Colonic mucosa (tissue), 4 donors: ENCODE results near the gene PABPC3. TPM values are rescaled to one million over a fixed set of nuclear protein-coding genes. Genes with fewer than 3 reads are reported as not detected.

Experiments
- DNase-seq: peaks from one replicate; pipeline ENCODE4 v3.0.0-alpha.2; 2020
- H3K27ac ChIP-seq: fragments of 200-600 bp; one replicate; pipeline ENCODE4 v1.8.0; 2021
- H3K27me3 ChIP-seq: fragments of 200-600 bp; one replicate; pipeline ENCODE4 v1.8.0; 2021
- H3K36me3 ChIP-seq: fragments of 200-600 bp; one replicate; pipeline ENCODE4 v1.8.0; 2021
- H3K4me1 ChIP-seq: fragments of 200-600 bp; one replicate; pipeline ENCODE4 v1.8.0; 2021; ENCODE audit warnings: mild to moderate bottlenecking
- H3K4me3 ChIP-seq: fragments of 200-600 bp; one replicate; pipeline ENCODE4 v1.8.0; 2021
- H3K9ac ChIP-seq, 2 donors: one replicate each; pipeline ENCODE4 v1.7.0; 2013; ENCODE audit warnings: control low read depth in 2 of 2, low read depth in 2 of 2, low read length in 2 of 2
- H3K9me3 ChIP-seq: fragments of 200-600 bp; one replicate; pipeline ENCODE4 v1.8.0; 2021
- CTCF ChIP-seq: fragments of 200-600 bp; IDR thresholded peaks from one replicate; pipeline ENCODE4 v1.8.0; 2022; ENCODE audit warnings: antibody characterized with exemption, mild to moderate bottlenecking
- intact Hi-C: fragments of 100-400 bp; cut with DNase I; formaldehyde crosslinking; loops from one replicate; pipeline ENCODE4 v1.14.1; 2022
- total RNA-seq, 2 donors: library from RNA; stranded (reverse); fragmentation: NEBNext Ultra II Directional in 1 of 2; extraction: Animal tissue kit (Norgen Biotek cat#: 25700) in 1 of 2; gene quantifications; one replicate each; pipeline ENCODE4 v1.2.1, GENCODE V29; 2021
- donor health status: healthy.
- donor health status: DM: no; HTN: no; CAD: no.
- donor health status: DM: no; HTN: no; CAD: no.

The PABPC3 gene
- total RNA-seq, 2 donors from 2014 or later, result 0.35 to 0.64 TPM

GRCh38 chr13:25110956-25111584, 15.1 kb downstream of the PABPC3 start:
- no peaks in the 10 kb centered on the region for H3K9me3 ChIP-seq
- no peak overlapping the region for H3K4me3 ChIP-seq
- H3K9ac ChIP-seq, result no peak overlapping the region
- H3K4me1 ChIP-seq, result no peaks in the 10 kb centered on the region
- H3K36me3 ChIP-seq, result no peaks in the 10 kb centered on the region
- intact Hi-C loops, result no loop called here
- H3K27me3 ChIP-seq, result no peaks in the 10 kb centered on the region
- DNase-seq, result no peak
- no peak overlapping the region for H3K27ac ChIP-seq
- TF ChIP-seq CTCF, result no peak

DNA sequence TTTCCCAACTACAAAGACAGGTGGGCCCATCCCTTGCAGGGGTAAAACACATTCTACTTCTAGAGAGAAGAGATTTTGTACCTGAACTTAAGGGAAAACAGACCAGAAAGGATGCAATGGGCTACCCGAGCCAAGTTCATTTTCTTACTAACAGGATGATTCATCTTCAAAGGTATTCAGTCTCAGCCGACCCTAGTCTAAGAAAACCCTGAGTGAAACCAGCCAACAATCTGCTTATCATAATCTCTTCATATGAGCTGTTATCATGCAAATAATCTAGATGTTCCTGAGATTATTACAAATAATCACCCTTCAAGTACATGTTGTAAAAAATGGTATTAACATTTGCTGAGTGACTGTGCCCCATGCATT, 15.6 kb downstream of the PABPC3 start:
- DNase-seq, result no peak
- intact Hi-C loops, result no loop called here
- H3K4me3 ChIP-seq, result no peak overlapping the region
- no peak overlapping the region for H3K9ac ChIP-seq
- no peaks in the 10 kb centered on the region for H3K36me3 ChIP-seq
- no peak overlapping the region for H3K27ac ChIP-seq
- TF ChIP-seq CTCF, result no peak
- H3K4me1 ChIP-seq, result no peaks in the 10 kb centered on the region
- no peaks in the 10 kb centered on the region for H3K27me3 ChIP-seq
- no peaks in the 10 kb centered on the region for H3K9me3 ChIP-seq

GRCh38 chr13:25112695-25113255, 16.8 kb downstream of the PABPC3 start:
- Histone ChIP-seq H3K4me1 (no peaks in the 10 kb centered on the region), H3K27ac (no peak overlapping the region), H3K27me3 (no peaks in the 10 kb centered on the region), H3K9me3 (no peaks in the 10 kb centered on the region), H3K9ac (no peak overlapping the region), H3K36me3 (no peaks in the 10 kb centered on the region), H3K4me3 (no peak overlapping the region)
- no peak for DNase-seq
- TF ChIP-seq CTCF, result no peak
- intact Hi-C loops, result no loop called here

DNA sequence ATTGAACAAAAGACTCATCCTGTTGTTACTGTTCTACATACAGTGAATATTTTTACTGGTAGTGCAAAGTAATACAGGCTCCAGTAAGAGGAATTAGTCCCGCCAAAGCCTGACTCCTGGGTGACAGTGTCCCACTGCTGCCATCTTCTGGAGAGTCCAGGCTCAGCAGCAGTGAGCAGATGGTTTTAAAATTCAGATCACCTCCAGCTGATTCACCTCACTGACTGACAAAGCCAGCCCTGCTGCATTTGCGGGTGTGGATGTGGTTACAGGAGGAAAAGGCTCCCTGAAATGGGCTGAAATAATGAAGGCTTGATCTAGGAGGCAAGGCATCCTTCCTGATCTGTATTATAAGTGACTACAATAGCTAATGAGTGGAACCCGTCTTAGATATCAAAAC, 18.3 kb downstream of the PABPC3 start:
- no peaks in the 10 kb centered on the region for H3K36me3 ChIP-seq
- no peaks in the 10 kb centered on the region for H3K4me1 ChIP-seq
- intact Hi-C loops, result no loop called here
- no peak overlapping the region for H3K9ac ChIP-seq
- no peaks in the 10 kb centered on the region for H3K9me3 ChIP-seq
- H3K27me3 ChIP-seq, result no peaks in the 10 kb centered on the region
- DNase-seq, result peak; percentile 64
- peak; percentile 72 for TF ChIP-seq CTCF
- H3K4me3 ChIP-seq, result no peak overlapping the region
- no peak overlapping the region for H3K27ac ChIP-seq

- Histone ChIP-seq H3K36me3 (no peaks in the 10 kb centered on the region), H3K9ac (no peak overlapping the region), H3K27me3 (no peaks in the 10 kb centered on the region), H3K4me3 (no peak overlapping the region), H3K9me3 (no peaks in the 10 kb centered on the region), H3K27ac (no peak overlapping the region), H3K4me1 (no peaks in the 10 kb centered on the region)
- no peak for TF ChIP-seq CTCF
- no peak for DNase-seq
- intact Hi-C loops, result no loop called here
Measured at GRCh38 chr13:25116044-25116443, 20.1 kb downstream of the PABPC3 start.
